ACHN (cell line): ENCODE measurements around the gene B3GALT4.

ENCODE experiments used
- DNase-seq: peaks from one replicate; pipeline ENCODE4 v3.0.0-alpha.2; 2015
- in situ Hi-C: cut with HindIII; loops from 2 replicates; pipeline ENCODE4 v1.10.0; 2017; ENCODE audit warnings: low sequenced_read_pairs, low pct_ligation_motif_present, low pct_unique_long_range_greater_than_20kb

The B3GALT4 gene

GRCh38 chr6:33321227-33321626 is 44.3 kb downstream of the B3GALT4 start:
- in situ Hi-C loops: no loop called here
- DNase-seq: no peak

- no peak for DNase-seq
These were observed 46.7 kb downstream of the B3GALT4 start for GRCh38 chr6:33323623-33323948.

GRCh38 chr6:33324125-33324524 is 47.2 kb downstream of the B3GALT4 start:
- in situ Hi-C loops: no loop called here
- DNase-seq: no peak

More at GRCh38 chr6:33323623-33323948, 46.7 kb downstream of the B3GALT4 start:
- in situ Hi-C loops: no loop called here
